GM21515 (cell line): ENCODE data around the gene NMRAL1.

Experiments used
- ATAC-seq: cut with Tn5 transposase; IDR thresholded peaks from one replicate; pipeline ENCODE4 v1.9.1; 2021; ENCODE audit not compliant: unreplicated experiment

Gene NMRAL1

GRCh38 chr16:4467916-4468315 lies 6.5 kb downstream of the NMRAL1 start:
- no peak for ATAC-seq

- ATAC-seq = no peak
Measured at GRCh38 chr16:4465977-4466779, 8.2 kb downstream of the NMRAL1 start.

GRCh38 chr16:4463522-4464163 lies 10.8 kb downstream of the NMRAL1 start:
- no peak for ATAC-seq

GRCh38 chr16:4461250-4462085 lies 13.0 kb downstream of the NMRAL1 start:
- no peak for ATAC-seq

- no peak for ATAC-seq
Measured at GRCh38 chr16:4460936-4461249, 13.5 kb downstream of the NMRAL1 start.

- no peak for ATAC-seq
Measured at GRCh38 chr16:4455951-4456350, 18.5 kb downstream of the NMRAL1 start.

- ATAC-seq = no peak
Measured at GRCh38 chr16:4455081-4455480, 19.3 kb downstream of the NMRAL1 start.

- ATAC-seq = no peak
Measured at GRCh38 chr16:4454623-4455022, 19.8 kb downstream of the NMRAL1 start.

GRCh38 chr16:4452674-4453073 lies 21.8 kb downstream of the NMRAL1 start:
- no peak for ATAC-seq

- ATAC-seq = no peak
Measured at GRCh38 chr16:4450931-4451519, 23.4 kb downstream of the NMRAL1 start.

- ATAC-seq = no peak
Measured at GRCh38 chr16:4450430-4450829, 24.0 kb downstream of the NMRAL1 start.

GRCh38 chr16:4443986-4444385 lies 30.4 kb downstream of the NMRAL1 start:
- ATAC-seq = no peak

- ATAC-seq = no peak
Measured at GRCh38 chr16:4443271-4443670, 31.2 kb downstream of the NMRAL1 start.

- ATAC-seq = no peak
Measured at GRCh38 chr16:4442371-4442770, 32.1 kb downstream of the NMRAL1 start.

- ATAC-seq = no peak
Measured at GRCh38 chr16:4437366-4437765, 37.1 kb downstream of the NMRAL1 start.

- no peak for ATAC-seq
Measured at GRCh38 chr16:4435337-4436067, 38.9 kb downstream of the NMRAL1 start.

- no peak for ATAC-seq
Measured at GRCh38 chr16:4433914-4434787, 40.3 kb downstream of the NMRAL1 start.

- no peak for ATAC-seq
Measured at GRCh38 chr16:4433228-4433627, 41.2 kb downstream of the NMRAL1 start.

GRCh38 chr16:4431023-4431422 lies 43.4 kb downstream of the NMRAL1 start:
- no peak for ATAC-seq

- ATAC-seq = no peak
Measured at GRCh38 chr16:4428500-4428899, 45.9 kb downstream of the NMRAL1 start.
